Stimulated activated CD4-positive, alpha-beta T cell treated with anti-CD3 and anti-CD28 coated beads, TNF-alpha, amount 100 ng/mL, for 1 hour (primary cell): ENCODE results near the gene C19orf38.
"Not testable (repeated sequence)": the region's sequence is repeated elsewhere in the genome, so short reads cannot be mapped to it uniquely, and the experiment has no call there.

ENCODE experiments used
- DNase-seq, 3 donors: peaks; one replicate each; pipeline ENCODE4 v3.0.0-alpha.2; 2020; ENCODE audit warnings: low read depth in 3 of 3, low spot score in 1 of 3

The C19orf38 gene

DNA sequence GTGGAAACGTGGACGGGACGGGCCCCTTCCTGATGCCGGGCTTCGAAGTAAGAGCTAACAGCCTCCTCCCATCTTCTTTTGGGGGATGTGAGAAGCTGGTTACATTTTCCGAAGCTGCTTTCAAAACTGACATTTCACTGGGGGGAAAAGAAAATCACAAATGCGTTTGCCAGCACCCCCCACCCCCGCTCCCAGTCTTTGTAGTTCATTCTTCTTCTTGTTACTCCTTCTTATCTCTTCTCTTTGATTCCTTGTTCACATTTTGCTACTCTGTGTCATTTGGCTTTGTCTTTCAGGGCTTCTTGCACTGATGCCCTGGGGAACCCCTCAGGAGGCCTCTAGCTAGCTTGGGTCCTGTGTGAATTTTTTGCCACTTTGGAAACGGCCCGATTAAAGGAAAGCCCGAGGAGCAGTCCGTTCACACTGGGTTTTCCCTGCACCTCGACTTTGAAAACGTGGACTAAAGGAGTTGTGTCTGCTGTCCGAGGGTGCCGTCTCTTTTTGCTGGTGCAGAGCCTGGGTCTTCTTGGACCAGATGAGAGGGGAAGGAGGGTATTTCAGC, 24.4 kb downstream of the C19orf38 start:
- no peak for DNase-seq

DNA sequence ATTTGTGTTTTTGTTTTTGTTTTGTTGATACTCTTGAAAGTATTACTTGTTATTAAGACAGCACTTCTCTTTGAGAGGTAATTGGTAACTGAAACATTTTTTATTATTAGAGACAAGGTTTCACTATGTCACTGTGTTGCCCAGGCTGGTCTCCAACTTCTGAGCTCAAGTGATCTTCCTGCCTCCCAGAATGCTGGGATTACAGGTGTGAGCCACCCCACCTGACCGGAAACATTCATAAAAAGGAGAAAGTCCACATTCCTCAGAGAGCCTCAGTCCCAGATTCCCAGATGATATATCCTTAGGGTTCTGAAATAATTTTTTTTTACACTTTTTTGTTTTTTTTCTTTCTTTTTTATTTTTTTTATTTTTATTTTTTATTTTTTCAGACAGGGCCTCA, 25.8 kb downstream of the C19orf38 start:
- DNase-seq, result no peak

GRCh38 chr19:10876459-10877240, 28.4 kb downstream of the C19orf38 start:
- no peak for DNase-seq

DNA sequence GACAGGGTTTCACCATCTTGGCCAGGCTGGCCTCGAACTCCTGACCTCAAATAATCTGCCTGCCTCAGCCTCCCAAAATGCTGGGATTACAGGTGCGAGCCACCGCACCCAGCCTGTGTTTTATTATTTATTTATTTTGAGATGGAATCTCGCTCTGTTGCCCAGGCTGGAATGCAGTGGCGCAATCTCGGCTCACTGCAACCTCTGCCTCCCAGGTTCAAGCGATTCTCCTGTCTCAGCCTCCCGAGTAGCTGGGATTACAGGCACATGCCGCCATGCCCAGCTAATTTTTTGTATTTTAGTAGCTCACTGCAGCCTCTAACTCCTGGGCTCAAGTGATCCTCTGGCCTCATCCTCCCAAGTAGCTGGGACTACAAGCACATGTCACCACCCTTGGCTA, 29.4 kb downstream of the C19orf38 start:
- not testable (repeated sequence) for DNase-seq

DNA sequence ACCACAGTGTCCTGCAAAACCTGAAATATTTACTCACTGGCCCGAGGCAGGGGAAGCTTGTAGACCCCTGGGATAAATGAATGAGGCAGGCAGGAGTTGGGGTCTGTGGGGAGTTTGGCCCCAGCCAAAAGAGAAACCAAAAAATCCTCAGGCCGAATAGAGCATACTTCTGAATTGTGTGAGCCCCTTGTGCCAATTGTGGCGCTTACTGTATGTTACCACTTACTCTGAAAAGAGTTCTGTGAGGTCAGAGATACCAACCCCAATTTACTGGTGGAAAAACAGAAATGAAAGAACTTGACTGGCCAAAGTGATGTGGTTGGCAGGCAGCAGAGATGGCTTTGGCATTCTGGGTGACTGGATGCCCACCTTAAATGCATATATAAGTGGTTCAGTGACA, 30.0 kb downstream of the C19orf38 start:
- DNase-seq, result no peak

- no peak for DNase-seq
Measured at GRCh38 chr19:10881403-10882107, 33.3 kb downstream of the C19orf38 start.

DNA sequence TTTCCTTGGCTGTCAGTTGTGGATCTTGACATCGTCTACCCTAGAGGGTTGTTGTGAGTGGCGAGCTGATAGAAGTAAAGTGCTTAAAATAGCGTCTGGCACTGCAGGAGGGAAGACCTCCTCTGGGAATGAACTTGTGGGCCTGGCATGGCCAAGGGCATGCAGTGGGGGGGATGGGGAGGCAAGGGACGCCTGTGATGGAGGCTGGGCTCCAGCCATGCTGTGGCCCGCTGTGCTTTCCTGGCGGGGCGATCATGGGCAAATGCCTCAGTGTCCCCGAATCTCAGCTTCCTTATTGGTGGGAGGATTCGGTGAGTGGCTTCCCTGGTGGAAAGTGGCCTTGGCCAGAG, 33.9 kb downstream of the C19orf38 start:
- no peak for DNase-seq

- DNase-seq, result no peak
Measured at GRCh38 chr19:10884274-10884673, 36.1 kb downstream of the C19orf38 start.

DNA sequence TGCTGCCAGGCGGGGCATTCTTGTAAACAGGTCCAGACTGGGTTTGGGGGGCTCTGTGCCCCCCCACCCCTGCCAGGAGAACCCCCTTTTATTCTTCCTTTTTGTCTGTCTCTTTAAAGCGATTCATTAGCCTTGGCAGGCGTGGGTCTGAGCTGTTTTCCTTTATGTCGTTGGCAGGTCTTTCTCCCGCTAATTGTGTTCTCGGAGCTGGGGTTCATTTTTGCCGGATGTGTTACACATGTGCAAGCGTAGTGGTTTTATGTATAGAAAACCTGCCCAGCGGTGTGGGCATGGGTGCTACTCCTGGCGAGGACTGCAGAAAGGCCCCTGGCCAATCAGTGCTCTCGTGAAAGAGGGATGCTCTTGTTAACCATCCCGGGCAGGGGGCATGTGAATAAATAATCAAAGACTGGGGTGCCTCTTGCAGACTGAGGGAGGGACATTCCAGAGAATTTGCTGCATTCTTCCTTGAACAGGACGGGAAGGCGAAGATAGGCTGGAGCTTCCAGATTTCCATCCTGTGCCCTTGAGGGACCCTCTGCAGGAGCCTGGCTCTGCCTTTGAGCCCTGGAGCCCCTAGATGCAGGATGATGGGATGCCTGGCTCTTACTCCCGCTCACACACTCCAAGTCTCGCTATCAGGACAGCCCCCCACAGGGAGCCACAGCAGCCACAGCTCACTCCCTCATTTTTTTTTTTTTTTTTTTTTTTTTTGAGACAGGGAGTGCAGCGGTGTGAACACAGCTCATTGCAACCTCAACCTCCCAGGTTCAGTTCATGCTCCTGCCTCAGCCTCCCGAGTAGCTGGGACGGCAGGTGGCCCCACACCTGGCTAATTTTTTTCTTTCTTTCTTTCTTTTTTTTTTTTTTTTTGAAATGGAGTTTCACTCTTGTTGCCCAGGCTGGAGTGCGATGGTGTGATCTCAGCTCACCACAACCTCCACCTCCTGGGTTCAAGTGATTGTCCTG, 37.3 kb downstream of the C19orf38 start:
- DNase-seq, result no peak

DNA sequence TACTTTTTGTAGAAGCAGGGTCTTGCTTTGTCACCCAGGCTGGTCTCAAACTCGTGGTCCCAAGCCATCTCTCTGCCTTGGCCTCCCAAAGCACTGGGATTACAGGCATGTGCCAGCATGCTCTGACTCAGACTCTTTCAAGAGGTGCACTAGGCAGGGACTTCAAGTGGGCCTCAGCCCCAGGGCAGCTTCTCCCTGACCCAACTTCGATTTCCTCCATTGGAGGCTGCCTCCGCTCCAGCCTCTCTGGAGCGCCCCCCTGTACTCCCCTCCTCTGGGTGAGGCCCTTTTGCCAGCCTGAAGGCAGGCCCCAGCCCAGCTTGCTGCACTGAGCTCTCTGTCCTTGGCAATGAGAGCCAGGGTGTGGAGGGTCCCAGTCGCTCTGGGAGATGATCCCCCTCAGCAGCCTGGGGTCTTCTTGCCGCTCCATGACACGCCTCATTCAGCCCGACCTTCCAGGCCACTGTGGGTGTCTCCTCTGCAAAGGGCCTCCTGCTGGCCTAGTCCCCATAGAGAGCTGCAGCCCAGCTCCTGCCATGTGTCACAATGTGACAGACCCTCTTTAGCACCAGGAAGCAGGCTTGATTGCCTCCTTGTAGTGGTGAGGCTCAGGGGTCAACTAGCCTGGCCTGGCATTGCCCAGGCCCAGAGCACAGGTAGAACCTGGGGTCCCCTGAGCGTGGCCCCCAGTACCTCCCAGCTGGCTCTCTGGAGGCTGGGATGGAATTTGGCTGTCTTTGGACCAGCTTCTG, 39.6 kb downstream of the C19orf38 start:
- no peak for DNase-seq

DNA sequence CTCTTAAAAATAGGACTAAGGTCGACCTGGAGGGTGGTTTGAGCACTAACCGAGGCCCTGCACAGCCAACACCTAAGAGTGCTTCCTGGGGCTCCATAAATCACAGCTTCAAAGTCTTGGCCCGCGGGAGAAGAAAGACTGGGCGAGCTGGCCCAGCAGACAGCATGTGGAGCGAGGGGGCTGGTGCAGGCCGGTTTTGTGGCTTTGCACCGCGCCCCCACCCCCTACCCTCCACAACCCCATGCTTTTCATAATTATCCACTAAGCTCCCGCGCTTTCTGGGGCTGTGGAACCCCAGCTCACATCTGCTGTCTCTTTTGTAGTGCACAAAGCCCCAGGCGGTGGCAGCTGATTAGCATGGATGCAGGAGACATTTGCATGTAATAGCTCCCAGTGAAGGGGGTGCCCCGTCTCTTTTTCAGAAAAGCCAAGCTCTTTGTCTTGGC, 40.2 kb downstream of the C19orf38 start:
- no peak for DNase-seq

- DNase-seq, result no peak
Measured at GRCh38 chr19:10889880-10890279, 41.7 kb downstream of the C19orf38 start.

- DNase-seq, result no peak
Measured at GRCh38 chr19:10891405-10892086, 43.3 kb downstream of the C19orf38 start.

DNA sequence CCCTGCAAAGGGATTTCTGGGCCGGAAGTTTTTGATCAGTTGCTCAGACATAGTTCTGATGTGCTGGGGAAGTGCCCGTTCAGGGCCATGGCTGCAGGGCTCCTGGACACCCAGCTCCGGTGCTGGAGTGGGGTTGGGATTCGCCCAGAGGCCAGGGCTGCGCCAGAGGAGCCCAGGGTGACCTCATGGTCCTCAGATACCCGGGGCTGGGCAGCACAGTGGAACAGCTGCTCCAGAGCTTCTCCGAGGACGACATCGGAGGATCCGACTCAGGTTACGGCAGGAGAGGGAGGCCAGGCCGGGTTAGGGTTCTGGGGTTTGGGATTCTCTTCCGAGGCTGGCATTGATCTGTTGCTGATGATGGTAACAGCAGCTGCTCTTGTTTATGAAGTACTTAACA, 44.0 kb downstream of the C19orf38 start:
- no peak for DNase-seq

DNA sequence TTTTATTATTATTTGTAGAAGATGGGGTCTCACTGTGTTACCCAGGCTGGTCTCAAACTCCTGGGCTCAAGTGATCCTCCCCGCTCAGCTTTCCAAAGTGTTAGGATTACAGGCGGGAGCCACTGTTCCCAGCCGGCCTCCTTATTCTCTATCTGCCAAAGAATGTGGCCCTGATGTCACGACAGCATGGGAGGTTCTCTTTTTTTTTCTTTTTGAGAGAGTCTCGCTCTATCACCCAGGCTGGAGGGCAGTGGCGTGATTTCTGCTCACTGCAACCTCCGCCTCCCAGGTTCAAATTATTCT, 46.6 kb downstream of the C19orf38 start:
- DNase-seq, result no peak

DNA sequence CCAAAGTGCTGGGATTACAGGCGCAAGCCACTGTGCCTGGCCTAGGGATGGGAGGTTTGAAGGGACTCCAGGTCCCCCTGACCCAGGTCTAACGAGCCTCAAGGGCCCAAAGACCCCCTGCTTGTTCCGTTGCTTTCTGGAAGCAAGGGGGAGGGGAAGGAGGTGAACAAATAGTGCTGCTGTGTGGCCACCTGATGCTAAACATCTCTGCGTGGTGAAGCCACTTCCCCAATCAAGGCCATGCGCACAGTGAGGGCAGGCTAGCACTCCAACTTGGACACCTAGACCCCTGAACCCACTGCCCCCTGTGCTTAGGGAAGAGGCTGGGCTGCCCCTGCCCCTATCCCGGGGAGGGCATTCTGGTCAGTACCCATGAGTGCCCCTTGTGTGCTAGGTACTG, 47.1 kb downstream of the C19orf38 start:
- no peak for DNase-seq

- DNase-seq, result no peak
Measured at GRCh38 chr19:10895920-10896319, 47.7 kb downstream of the C19orf38 start.

DNA sequence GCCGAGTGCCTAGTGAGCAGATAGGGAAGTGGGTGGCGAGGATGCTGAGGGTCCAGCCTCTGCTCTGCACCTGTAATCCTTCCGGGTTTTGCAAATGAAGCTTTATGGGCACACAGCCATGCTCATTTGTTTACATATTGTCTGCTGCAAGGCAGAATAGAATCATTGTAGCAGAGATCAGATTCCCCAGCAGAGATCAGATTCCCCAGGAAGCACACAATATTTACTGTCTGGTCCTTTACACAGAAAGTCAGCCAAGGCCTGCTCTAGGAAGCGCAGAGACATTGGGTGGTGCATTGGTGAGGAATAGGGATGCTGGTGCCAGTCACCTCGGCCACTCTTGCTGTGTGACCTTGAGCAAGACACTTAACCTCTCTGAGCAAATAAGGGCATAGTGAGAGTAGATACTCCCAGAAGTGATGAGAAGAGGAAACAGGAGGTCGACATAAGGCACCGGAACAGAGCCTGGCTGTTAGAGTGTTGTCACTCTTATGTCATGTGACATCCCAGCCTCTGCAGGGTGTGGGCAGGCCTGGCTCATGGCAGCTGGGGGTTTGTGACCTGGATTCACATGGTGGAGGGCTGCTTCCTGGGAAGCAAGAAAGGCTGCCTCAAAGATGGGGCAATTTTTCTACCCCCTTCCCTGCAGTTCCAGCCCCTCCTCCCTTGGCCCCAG, 48.8 kb downstream of the C19orf38 start:
- DNase-seq, result no peak

DNA sequence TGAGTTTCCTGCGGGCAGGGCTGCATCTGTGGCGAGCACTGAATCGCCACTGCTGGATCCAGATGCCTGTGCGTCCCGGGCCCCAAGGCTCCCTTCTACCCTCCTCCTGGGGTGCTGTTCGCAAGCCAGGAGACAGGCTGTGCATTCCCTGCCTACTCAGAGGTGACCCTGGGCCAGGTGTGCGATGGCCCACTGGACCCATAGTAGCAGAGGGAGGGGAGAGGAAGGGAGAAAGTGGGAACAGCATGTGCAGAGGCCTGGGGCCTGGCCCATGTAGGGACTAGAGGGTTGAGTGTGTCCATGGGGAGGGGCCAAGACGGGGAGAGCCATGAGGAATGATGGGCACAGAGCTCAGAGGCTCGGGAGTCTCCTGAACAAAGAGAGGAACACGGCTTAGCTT, 50.4 kb downstream of the C19orf38 start:
- DNase-seq, result no peak
